ENCODE data around the gene C3AR1.
A peak's percentile ranks its signal among the peaks of the same experiment; 100 is the strongest.
"Not testable (repeated sequence)": the region's sequence is repeated elsewhere in the genome, so short reads cannot be mapped to it uniquely, and the experiment has no call there.

The C3AR1 gene

GRCh38 chr12:8026291-8026900 lies 39.8 kb downstream of the C3AR1 start:
- peak; percentile 98 for DNase-seq

DNA sequence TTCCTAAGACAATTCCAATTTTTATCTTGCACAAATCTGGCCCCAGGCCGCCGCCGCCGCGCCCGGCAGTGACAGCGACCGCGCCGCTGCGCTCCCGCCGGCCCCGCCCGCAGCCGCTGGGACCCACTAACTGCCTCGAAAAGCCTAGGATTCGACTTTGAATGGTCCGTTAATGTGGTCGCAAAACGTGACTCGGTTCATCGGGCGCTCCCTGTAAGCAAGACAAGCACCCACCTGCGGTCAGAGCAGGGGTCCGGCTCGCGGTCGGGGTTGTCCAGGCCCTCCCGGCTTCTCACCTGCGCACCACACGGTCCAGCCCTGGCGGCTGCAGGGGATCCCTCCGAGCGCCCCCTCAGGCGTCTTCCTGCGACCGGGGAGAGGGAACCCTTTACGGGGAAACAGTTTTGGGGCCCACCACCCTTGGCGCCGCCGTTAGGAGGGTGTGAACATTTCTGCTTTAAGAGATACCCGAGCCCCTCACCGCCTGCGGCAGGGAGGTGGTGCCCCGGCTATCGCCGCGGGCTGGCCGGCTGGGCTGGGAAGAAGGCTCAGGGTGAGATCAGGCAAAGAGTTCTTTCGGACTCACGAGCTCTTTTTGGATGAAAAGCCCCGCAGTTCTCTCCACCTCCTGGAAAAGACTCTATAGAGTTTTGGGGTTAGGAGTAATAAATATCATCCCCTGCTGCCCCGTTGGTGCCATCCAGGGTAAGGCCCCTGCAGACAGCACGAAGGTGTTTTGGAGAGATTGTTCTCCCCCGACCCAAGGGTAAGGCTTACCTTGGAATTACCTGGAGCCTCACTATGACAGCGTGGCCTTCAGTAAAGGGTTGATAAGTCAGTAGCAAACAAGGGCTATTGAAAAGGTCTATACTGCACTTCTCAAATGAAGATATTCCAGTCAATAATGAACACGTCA lies 47.2 kb downstream of the C3AR1 start:
- DNase-seq, result no peak

DNA sequence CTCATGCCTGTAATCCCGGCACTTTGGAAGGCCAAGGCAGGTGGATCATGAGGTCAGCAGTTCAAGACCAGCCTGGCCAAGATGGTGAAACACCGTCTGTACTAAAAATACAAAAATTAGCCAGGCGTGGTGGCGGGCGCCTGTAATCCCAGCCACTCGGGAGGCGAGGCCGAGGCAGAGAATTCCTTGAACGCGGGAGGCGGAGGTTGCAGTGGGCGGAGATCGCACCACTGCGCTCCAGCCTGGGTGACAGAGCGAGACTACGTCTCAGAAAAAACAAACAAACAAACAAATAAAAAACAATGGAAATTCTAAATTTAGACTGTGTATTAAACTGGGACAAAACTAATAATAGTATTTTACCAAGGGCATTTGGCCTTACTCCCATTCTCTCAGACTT lies 47.9 kb downstream of the C3AR1 start:
- not testable (repeated sequence) for DNase-seq

DNA sequence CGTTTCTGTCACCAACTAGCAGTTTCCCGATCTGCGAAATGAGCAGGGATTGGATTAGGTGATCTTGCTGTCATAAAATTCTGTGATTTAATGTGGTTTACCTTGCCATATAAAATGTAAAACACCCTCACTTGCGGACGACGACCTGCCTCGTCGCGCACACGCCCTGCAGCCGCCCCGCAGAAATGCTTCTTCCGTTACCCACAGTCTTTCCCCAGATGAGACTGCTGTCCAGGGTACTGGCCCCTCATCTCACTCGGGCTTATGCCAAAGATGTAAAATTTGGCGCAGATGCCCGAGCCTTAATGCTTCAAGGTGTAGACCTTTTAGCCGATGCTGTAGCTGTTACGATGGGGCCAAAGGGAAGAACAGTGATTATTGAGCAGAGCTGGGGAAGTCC lies 51.3 kb downstream of the C3AR1 start:
- no peak for DNase-seq

DNA sequence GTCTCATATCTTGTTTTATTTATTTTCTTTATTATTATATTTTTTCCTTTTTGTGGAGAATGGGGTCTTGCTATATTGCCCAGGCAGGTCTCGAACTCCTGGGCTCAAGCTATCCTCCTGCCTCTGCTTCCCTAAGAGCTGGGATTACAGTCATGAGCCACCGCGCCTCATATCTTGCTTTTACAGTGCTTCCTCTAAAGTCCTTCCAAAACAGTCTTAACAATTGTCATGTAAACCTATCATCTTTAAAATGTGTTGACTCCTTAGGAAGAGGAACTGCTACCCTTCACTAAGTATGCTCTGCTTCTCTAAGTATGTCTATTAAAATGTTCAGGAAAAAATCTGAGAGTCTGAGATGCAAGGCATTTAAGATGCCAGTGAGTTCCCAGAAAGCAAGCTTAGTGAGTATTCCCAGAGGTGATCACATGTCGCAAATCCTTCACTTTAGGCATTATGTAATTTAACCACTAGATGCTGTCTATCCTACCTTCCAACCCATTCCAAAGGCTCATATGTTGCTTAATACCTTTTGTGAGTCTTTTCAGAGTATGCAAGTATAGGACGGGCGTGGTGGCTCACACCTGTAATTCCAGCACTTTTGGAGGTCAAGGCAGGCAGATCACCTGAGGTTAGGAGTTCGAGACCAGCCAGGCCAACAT lies 53.4 kb downstream of the C3AR1 start:
- no peak for DNase-seq

DNA sequence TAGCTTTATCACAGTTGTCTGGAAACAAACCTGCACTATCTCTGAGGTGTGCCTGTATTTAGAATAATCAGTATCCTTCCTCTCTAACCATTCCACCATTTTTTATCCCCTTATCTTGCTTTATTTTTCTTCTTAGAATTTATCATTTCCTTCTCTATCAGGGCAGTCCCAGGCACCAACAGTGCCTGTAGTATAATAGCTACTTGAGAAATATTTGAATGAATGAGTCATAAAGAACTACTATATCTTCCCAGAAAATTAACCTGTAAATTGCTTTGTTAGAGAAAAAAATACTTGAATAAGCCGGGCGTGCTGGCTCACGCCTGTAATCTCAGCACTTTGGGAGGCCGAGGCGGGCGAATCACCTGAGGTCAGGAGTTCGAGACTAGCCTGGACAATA lies 54.8 kb downstream of the C3AR1 start:
- DNase-seq, result no peak
